Daoy (cell line): ENCODE results near the gene TP53INP2. TPM values are rescaled to one million over a fixed set of nuclear protein-coding genes. Genes with fewer than 3 reads are reported as not detected.
"Not testable (repeated sequence)": the region's sequence is repeated elsewhere in the genome, so short reads cannot be mapped to it uniquely, and the experiment has no call there.

Source experiments
- DNase-seq: peaks from one replicate; pipeline ENCODE4 v3.0.0-alpha.2; 2015; ENCODE audit warnings: low read depth
- total RNA-seq: library from RNA; depleted of rRNA; stranded (reverse); fragments of >200 nt; shearing (Covaris generic); gene quantifications from 2 replicates; pipeline ENCODE4 v1.2.3, GENCODE V29; 2014

The TP53INP2 gene
- total RNA-seq, 1 experiment from 2014 or later, result 0.80 TPM

DNA sequence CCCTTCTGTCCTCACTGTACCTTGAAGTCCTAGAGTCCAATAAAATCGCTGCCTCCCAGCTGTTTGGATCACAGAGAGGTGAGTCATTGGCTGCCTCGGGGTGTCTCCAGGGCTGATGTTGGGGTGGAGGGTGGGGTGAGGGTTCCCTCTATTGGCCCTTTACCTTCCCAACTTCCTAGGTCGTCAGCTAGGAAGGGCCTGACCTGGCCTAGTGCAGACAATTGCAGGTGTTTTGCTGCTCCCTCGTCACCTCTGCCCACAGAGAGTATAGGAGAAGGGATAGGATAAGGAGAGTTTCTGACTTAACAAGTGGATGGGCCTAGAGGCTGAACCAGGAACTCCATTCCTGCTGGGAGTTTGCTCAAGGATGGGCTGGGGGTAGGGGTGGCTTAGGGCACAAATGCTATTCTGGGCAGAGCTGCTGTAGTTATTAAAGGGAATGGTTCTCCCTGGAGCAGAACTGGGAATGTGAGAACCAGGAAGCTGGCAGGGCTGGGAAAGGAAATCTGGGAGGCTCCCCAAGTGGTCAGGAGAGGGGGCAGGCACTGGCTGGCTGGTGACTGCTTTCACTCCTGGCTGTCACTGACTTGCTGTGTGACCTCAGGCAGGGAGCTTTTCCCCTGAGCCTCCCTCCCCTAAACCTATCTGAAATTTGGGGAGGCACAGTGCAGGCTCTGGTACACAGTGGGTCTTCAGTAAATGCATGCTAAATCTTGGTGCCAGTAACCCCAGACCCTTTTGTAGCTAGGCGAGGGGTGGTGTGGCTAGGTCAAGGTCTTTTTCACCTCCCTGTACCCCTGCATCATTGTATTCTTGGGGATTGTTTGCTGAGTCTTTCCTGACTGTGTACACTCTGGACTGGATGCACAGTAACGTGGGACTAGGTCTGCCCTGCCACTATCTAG, 1.5 kb downstream of the TP53INP2 start:
- DNase-seq, result peak; percentile 54

DNA sequence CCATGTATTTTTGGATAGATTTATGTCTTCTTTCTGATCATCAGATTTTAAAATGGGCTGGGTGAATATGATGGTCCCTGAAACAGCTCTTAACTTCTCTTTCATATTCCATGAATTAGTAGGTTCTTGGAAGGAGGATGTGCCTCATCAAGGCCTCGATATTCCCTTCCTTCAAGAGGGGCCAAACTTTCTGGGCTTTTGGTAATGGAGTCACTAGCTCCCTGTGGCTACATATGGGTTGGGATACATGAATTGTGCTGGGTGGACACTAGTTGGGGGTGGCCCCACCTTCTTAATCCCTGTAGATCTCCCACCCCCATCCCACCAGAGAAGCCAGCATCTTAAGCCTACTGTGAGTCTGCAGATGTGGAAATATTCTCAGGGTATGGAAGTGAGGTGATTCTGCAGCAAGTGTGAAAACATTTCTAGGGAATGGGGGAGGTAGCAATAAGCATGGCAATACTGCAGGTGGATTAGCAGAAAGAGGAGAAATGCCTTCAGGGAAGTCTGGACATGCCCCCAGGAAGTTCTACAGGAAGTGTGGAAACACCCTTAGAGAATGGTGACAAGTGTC, 2.2 kb downstream of the TP53INP2 start:
- no peak for DNase-seq

DNA sequence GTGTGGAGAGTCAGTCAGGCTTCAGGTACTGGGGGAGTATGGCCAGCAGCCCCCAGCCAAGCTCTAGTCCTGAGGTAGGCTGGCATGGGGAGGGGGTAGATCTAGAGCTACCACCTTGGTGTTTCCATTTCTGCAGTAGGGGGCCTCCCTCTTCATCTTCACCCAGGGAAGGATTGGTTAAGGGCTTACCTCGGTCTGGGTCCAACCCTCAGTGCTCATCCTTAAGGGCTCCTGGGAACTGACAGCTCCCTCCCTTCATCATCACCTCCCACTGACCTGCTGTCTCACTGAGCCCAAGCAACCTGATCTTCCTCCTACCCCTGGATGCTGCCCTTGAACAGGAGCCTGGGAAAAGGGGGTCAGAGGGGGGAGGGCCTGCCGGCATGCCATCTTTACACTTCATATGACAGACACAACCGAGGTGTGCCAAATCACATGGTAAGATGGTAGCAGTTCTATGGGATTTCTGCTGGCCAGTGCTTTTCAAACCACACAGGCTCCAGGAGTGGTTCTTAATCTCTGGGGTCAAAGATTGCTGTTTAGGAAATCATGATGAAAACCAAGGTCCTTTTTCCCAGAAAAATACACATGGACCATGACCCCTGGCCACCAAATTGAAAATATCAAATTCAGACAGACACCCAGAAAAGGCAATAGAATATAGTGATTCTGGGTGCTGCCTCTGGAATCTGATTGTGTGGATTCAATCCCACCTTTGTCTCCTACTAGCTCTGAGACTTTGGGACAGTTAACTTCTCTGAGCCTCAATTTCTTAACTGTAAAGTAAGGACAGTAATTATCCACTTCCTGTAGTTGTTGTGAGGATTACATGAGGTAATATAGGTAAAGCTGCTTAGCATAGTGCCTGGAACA, 3.0 kb downstream of the TP53INP2 start:
- no peak for DNase-seq

DNA sequence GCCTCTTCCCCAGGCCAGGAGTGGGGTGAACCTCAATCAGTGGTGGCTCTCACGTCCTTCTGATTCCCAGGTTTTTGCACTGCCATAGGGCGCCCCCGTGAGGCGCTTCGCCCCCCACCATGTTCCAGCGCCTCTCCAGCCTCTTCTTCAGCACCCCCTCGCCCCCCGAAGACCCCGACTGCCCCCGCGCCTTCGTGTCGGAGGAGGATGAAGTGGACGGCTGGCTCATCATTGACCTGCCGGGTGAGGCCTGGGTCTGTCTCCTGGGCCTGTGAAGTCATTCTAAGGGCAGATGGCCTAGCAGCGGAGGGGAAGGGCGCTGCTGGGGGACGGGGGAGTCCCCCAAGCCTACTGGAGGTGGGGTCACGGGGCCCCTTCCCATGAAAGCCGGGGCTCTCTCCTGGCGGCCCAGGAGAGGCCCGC, 4.5 kb downstream of the TP53INP2 start:
- peak; percentile 60 for DNase-seq

DNA sequence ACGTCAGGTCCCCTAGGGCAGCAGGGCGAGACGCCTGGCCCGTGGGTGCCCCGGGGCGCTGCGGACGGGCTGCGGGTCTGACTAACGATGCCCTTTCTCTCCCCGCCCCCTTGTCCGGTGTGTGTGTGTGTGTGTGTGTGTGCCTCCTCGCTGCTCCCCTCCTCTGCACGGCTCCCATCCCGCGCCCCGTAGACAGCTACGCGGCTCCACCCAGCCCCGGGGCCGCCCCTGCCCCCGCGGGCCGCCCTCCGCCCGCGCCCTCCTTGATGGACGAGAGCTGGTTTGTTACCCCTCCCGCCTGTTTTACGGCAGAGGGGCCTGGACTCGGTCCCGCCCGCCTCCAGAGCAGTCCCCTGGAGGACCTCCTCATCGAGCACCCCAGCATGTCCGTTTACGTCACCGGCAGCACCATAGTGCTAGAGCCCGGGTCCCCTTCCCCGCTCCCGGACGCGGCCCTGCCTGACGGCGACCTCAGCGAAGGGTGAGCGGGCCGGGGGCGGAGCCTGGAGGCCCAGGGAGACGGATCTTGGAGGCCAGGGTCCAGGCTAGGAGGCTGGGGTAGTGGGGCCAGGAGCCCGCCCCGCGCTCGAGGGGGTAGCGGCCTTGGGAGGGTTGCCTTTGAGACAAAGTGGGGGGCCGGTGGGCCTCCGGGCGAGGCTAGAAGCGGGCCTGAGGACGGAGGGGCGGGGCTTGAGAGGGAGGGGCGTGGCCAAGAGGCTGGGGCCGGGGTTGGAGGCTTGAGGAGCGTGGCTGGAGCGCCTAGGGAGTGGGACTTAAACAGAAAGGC, 5.1 kb downstream of the TP53INP2 start:
- DNase-seq, result peak; percentile 85

DNA sequence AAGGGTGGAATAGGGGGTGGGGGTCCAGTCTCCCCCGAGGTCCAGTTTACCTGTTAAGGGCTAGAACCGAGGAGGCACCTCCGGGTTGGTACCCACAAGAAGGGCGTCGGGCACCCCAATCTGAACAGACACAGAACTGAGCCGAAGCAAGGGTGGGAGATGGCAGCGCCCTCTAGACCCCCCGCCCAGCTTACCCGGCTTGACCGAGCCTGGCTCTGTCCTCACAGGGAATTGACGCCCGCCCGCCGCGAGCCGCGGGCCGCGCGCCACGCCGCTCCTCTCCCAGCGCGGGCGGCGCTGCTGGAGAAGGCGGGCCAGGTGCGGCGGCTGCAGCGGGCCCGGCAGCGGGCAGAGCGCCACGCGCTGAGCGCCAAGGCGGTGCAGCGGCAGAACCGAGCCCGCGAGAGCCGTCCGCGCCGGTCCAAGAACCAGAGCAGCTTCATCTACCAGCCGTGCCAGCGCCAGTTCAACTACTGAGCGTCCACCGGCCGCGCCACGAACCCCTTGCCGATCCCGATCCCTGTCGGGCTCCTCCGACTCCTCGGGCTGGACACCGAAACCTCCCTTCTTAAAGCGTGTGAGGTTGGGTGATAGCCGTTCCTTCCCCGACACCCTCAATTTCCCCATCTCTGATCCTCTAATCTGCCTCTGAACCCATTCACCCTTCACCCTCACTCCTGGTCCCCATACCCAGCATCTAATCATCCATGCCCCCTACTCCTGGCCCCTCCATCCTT, 5.9 kb downstream of the TP53INP2 start:
- peak; percentile 65 for DNase-seq

DNA sequence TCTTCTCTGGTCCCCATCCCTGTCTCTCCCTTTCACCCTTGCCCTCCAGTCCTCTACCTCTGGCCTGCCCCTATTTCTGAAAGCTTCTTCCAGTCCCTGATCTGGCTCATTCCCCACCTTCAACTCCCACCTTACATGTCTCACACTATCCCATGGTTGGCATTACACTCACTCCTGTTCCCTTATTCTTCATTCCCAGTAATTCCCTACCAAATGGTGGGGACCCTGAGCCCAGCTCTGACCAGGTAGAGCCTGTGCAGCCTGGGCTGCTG, 6.4 kb downstream of the TP53INP2 start:
- DNase-seq, result no peak

DNA sequence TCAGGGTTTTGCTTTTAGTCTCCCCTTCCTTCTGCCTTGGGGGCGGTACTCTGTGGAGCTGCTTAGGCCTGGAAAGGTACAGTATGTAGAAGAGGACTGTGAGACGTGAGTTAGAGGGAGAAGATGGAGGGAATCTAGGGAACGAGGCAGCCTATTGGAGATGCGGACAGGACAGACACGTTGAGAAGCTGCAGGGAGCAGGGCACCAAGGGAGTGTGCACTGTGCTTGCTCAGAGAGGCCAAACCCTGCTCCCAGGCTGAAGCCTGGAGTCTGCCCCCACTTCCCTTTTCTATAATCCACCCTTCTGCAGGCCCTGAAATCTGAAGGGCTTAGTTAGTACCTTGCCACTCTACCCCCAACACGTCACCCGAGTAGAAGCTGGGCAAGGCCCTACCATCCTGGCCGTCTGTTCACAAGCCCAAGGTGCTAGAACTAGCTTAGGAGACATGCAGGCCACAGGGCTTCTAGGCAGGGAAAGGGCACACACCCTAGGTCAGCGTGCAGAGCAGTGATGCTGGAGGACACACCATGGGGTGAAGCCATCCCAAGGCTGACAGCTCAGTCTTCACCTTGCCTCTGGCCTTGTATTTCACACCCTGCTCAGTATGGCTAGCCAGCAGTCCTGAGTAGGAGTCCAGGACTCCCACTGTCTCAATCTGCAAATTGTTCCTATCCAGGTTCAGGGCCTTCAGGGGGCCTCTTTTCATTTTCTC, 6.9 kb downstream of the TP53INP2 start:
- no peak for DNase-seq

DNA sequence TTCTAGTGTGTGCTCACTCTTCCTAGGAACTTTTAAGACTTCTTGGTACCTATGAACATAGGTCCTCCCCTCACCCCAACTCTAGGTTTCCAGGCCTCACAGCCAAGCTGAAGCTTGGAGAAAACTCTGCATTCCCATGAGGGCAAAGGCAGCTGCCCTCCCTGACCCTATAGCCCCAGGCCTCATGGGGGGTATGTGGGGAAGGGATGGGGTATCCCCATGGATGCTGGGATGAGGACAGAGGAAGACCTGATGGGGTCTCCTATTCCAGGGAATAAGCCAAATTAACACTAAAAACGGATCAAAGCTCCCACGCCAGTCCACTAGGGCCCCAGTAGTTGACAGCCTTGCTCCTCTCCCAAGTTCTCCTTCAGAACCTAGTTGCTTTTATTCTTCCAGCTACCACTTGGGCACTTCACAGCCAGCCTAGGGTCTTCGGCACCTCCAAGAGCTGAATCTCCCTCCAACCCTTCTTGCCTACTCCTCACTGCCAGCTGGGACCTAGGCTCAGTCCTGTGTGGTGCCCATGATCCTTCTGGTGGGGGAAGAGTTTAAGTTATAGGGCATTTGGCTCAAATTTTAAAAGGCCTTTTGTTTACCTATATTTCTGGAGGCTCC, 7.8 kb downstream of the TP53INP2 start:
- DNase-seq, result no peak

DNA sequence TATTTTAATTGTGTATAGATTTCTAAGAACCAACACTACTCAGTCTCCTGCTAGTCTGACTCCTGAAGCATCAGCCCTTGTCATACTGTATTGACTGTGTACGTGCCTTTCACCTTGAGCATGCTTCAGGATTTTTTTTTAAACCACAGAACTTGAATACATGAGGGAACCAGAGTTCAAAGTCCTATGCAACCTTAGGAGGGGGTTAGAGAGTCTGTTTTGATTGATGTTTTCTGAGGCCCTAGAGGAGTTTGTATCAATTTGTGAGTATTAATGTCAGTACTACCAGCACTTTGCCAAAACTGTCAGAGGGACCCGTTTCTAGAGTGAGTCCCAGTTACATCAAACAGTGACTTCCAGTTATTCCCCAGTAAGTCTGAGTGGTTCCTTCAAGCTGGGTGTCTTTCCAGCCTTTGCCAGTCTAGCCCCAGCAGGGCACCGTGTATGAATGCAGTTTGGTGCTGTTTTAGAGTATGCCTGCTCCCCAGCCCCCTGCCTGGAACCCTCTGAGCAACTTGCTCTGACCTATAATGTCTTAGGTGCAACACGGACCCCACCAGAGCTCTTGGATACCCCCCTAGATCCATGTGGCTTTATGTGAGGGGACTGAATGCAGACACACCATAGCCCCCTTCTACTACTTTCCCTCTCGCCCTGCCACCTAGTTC, 8.5 kb downstream of the TP53INP2 start:
- no peak for DNase-seq

DNA sequence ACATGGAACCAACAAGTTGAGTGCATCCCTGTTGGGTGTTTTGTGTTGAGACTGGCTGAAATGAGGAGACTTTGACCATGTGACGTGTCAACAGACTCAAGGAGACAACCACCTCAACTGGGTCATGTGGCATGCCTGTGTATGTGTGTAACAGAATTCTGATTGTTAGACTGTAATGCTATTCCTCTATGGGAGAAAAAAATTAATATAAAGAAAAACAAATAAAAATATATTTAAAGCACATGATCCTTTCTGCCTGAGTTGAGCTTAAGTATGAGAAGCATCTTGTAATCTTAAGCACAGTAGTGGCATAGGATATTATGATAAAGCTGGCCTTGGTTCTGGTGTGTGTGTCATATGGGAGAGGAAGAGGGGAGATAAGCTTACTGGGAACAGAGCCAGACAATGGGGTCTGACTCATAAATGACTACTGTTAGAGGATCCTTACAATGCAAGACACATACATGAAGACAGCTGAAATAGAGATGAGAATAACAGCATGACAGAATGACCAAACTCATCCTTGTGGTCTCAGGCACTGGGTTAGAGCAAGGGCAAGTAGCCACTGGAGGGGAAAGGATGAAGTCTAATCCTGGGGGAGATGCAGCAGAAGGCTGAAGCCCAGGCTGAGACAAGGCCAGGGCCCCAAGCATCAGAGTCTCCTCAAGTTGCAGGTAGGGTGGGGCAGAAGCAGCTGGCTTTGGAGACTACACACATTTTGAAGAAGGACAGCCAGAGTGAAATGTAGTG, 9.2 kb downstream of the TP53INP2 start:
- peak; percentile 94 for DNase-seq

DNA sequence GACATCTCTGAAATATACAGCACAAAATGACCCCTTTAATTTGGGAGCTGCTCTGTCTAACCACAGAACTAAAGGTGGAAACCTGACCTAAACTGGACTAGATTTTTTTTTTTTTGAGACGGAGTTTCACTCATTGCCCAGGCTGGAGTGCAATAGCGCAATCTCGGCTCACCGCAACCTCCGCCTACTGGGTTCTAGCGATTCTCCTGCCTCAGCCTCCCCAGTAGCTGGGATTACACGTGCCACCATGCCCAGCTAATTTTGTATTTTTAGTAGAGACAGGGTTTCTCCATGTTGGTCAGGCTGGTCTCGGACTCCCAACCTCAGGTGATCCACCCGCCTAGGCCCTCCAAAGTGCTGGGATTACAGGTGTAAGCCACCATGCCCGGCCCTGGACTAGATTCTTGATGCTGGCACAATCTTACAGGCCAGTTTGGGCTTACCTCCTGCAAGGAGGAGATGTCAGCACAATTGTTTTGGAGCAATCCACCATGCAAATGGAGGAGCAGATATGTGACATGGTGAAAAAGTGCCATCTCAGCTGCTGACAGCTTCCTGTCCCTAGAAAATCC, 9.9 kb downstream of the TP53INP2 start:
- not testable (repeated sequence) for DNase-seq

DNA sequence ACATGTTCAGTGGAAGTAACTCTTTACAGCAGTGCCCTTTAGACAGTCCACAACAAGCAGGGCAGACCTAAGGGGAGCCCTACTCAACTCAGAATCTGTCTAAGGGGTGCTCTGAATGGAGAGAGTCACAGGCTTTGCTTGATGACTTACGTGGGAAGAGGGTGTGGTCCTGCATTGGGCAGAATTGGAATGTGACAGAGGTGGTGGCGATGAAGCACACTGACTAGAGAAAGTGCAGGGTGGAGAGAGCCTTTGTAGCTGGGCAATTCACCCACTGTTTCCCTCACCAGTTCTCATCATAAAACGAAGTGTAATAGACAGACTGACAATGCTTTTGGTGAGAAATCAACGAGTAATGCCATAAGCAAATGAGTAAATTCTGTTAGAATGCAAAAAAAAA, 11.2 kb downstream of the TP53INP2 start:
- DNase-seq, result no peak

DNA sequence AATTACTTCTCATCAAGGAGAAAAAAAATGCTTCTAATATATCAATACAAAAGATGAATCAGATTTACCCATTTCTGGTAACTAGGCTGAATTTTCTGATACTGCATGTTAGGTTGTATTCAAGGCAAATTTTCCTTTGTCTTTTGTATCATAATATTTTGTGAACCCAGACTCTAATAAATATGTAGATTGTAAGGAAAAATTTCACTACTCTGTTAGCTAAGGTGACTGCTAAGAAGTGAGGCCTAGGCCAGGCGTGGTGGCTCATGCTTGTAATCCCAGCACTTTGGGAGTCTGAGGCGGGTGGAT, 12.7 kb downstream of the TP53INP2 start:
- no peak for DNase-seq

DNA sequence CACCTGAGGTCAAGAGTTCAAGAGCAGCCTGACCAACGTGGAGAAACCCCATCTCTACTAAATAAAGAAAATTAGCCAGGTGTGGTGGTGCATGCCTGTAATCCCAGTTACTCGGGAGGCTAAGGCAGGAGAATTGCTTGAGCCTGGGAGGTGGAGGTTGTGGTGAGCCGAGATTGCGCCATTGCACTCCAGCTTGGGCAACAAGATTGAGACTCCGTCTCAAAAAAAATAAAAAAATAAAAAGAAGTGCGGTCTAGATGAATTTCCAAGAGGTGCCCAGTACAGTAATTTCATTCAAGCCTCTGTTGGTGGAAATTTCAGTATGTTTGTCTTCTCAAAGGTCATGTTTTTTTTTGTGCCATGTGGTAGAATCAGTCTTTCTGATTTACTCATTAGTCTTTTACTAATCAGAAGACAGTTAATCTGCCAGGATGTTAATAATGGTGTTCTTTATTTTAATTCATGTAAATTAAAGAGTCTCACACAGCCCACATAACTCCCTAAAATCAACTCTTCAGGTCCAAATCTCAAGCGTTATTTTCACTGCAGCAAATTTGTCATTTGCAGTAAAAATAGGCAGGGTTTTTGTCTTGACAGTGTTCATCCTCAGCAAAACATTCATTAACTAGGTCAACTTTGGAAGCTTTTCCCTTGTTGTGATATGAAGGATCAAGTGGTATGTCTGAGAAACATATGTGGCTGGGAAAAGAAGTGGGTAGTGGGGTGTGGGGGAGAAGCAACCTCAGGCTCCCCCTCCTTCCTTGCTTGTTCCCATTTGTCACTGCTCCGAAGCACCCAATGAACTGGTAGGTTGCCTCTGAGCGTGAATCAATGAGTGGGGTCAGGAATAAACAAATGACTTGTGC, 13.3 kb downstream of the TP53INP2 start:
- DNase-seq, result no peak

DNA sequence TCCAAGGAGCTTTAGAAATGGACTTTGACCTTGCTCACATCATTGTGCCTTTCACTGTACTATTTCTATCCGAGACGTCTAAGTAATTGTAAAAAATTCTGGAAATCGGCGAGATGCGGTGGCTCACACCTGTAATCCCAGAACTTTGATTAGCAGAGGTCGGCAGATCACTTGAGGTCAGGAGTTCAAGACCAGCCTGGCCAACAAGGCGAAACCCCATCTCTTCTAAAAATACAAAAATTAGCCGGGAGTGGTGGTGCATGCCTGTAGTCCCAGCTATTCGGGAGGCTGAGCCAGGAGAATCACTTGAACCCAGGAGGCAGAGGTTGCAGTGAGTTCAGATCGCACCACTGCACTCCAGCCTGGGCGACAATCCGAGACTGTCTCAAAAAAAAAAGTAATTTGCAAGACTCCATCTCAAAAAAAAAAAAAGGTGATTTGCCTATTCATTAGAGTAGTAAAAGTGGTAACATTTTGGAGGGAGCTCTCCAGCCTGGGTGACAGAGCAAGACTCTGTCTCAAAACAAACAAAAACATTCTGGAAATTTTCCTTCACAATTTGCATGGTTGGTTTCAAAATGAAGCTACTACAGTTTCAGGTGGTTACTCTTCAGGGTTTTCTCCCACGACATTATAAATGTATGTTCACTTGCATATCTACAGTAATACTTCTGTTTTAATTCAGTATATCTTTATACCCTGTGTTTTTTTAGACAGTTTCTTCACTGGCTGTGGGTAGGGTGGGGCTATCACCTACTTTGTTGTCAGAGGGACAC, 15.3 kb downstream of the TP53INP2 start:
- not testable (repeated sequence) for DNase-seq

DNA sequence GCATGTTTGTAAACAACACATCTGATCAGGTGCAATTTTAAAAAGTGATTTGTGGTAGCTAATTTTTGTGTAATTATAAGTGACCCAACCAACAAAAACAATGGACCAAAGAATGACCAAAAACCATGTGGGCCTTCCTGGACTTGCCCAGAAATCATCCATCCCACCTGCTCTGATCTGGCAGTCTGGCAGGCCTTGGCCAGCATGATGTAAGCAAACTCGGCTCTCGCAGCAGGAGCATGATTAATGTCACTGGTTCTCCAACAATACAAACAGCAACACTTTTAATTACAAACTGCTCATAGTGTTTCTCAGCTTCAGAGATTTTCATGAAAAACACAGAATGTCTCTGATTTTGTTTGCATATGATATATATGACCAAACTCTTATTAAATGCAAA, 16.1 kb downstream of the TP53INP2 start:
- DNase-seq, result no peak
